ENCODE results near the gene UGT2B11. TPM values are rescaled to one million over a fixed set of nuclear protein-coding genes. Genes with fewer than 3 reads are reported as not detected.
"Not testable (repeated sequence)": the region's sequence is repeated elsewhere in the genome, so short reads cannot be mapped to it uniquely, and the experiment has no call there.

The UGT2B11 gene
- total RNA-seq, result not detected

GRCh38 chr4:69214716-69215115, at the start of gene UGT2B11:
Gene UGT2B11, minus strand, starts transcription at chr4:69214748. Its CDS starts 26 bp downstream, at chr4:69214722.
- no peaks in the 10 kb centered on the region for H3K36me3 Mint-ChIP-seq
- no peaks in the 10 kb centered on the region for H3K4me1 Mint-ChIP-seq
- DNase-seq, result no peak
- H3K9me3 Mint-ChIP-seq, result no peaks in the 10 kb centered on the region
- no peaks in the 10 kb centered on the region for H3K27me3 Mint-ChIP-seq
- no peak within 1 kb of the TSS for H3K4me3 Mint-ChIP-seq
- H3K27ac Mint-ChIP-seq, result no peak within 1 kb of the TSS

GRCh38 chr4:69253147-69253772, 38.7 kb upstream of the UGT2B11 start:
- not testable (repeated sequence) for H3K9me3 Mint-ChIP-seq, DNase-seq, H3K4me3 Mint-ChIP-seq, H3K27me3 Mint-ChIP-seq, H3K27ac Mint-ChIP-seq, H3K4me1 Mint-ChIP-seq, H3K36me3 Mint-ChIP-seq

GRCh38 chr4:69250884-69251283, 36.3 kb upstream of the UGT2B11 start:
- H3K4me1 Mint-ChIP-seq, DNase-seq, H3K9me3 Mint-ChIP-seq, H3K27me3 Mint-ChIP-seq, H3K36me3 Mint-ChIP-seq, H3K27ac Mint-ChIP-seq, H3K4me3 Mint-ChIP-seq: not testable (repeated sequence)

DNA sequence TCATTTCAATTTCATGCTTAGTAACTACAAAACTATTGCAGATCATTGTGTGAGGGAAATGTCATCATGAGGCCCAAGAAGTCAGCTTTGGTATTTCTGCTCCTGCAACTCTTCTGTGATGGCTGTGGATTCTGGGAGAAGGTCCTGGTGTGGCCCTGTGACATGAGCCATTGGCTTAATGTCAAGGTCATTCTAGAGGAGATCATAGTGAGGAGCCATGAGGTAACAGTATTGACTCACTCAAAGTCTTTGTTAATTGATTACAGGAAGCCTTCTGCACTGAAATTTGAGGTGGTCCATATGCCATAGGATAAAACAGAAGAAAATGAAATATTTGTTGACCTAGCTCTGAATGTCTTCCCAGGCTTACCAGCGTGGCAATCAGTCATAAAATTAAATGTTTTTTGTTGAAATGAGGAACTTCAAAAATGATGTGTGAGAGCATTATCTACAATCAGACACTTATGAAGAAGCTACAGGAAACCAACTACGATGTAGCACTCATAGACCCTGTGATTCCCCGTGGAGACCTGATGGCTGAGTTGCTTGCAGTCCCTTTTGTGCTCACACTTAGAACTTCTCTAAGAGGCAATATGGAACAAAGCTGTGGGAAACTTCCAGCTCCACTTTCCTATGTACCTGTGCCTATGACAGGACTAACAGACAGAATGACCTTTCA, 28.2 kb upstream of the UGT2B11 start:
- H3K9me3 Mint-ChIP-seq, result peaks cover 19% of the 10 kb centered on the region
- not testable (repeated sequence) for H3K36me3 Mint-ChIP-seq, DNase-seq, H3K4me1 Mint-ChIP-seq, H3K27me3 Mint-ChIP-seq, H3K27ac Mint-ChIP-seq, H3K4me3 Mint-ChIP-seq

GRCh38 chr4:69241746-69242145, 27.2 kb upstream of the UGT2B11 start:
- not testable (repeated sequence) for H3K27ac Mint-ChIP-seq, DNase-seq, H3K4me1 Mint-ChIP-seq, H3K36me3 Mint-ChIP-seq, H3K27me3 Mint-ChIP-seq, H3K4me3 Mint-ChIP-seq
- H3K9me3 Mint-ChIP-seq, result peaks cover 18% of the 10 kb centered on the region

- H3K36me3 Mint-ChIP-seq, H3K4me1 Mint-ChIP-seq, DNase-seq, H3K27me3 Mint-ChIP-seq, H3K27ac Mint-ChIP-seq, H3K9me3 Mint-ChIP-seq, H3K4me3 Mint-ChIP-seq: not testable (repeated sequence)
These were observed 26.2 kb upstream of the UGT2B11 start for GRCh38 chr4:69240787-69241186.

DNA sequence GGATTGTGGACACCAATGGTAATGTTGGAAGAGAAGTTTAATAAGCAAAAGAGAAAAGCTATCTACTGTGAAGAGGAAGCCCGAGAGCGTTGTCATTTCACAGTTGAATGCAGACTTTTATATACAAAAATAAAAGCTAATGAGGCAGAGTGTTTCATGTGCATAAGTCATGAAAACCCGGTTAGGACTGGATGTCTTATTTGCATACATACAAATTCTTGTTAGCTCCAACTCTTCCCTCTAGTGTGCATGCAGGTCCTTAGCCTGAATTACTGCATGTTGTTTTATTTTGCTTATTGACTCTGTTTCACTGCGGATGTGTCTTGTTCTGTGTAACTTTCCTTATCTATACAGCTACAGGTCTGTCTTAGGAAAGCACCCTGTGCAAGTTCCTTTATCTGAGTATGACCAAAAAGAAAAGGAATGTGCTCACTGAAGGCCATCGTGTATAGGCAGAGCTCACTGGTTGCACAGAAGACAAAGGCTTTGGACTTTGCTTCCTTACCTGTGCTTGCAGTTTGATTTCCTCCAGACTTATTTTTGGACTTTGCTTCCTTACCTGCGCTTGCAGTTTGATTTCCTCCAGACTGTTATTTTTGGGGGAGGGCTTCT, 25.1 kb upstream of the UGT2B11 start:
- no peaks in the 10 kb centered on the region for H3K4me1 Mint-ChIP-seq
- no peak overlapping the region for H3K27ac Mint-ChIP-seq
- no peak overlapping the region for H3K4me3 Mint-ChIP-seq
- H3K27me3 Mint-ChIP-seq, result no peaks in the 10 kb centered on the region
- no peak for DNase-seq
- no peaks in the 10 kb centered on the region for H3K36me3 Mint-ChIP-seq
- H3K9me3 Mint-ChIP-seq, result peaks cover 8% of the 10 kb centered on the region

DNA sequence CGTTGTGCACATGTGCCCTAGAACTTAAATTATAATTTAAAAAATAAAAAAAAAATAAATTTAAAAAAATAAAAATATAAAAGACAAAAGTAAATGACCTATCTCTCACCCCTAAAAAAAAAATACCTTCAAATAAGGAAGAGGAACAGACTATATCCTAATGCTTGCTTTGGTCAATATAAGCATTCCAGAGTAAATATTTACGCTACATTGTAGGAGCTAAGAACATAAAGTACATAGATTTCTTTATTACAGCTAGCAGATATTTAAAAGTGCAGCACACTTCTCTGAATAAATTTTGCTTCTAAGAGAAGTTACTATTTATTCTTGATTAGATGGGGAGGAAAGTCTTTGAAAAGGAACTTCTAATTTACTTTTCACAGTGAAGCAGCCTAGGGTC, 24.5 kb upstream of the UGT2B11 start:
- no peak for DNase-seq
- no peaks in the 10 kb centered on the region for H3K4me1 Mint-ChIP-seq
- no peaks in the 10 kb centered on the region for H3K36me3 Mint-ChIP-seq
- H3K27ac Mint-ChIP-seq, result no peak overlapping the region
- H3K27me3 Mint-ChIP-seq, result no peaks in the 10 kb centered on the region
- no peak overlapping the region for H3K4me3 Mint-ChIP-seq
- peaks cover 8% of the 10 kb centered on the region for H3K9me3 Mint-ChIP-seq

DNA sequence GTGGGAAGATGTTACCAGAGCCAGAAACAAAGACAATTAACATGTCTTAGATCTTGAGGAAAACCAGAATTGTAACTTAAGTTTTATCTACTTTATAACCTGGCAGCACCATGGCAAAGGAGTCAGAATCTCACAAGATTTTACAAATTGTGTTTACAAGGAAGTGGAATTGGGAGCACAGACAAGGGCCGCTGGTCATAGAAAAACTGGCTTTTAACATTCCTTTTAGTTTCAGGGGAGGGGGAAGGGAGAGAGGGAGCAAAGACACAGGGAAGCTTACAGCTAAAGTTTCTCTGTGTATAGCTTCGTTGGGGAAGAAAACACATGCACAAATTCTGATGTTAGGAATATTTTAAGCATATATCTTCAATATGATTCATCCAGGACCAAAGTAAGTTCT, 10.3 kb upstream of the UGT2B11 start:
- no peak overlapping the region for H3K27ac Mint-ChIP-seq
- H3K27me3 Mint-ChIP-seq, result no peaks in the 10 kb centered on the region

DNA sequence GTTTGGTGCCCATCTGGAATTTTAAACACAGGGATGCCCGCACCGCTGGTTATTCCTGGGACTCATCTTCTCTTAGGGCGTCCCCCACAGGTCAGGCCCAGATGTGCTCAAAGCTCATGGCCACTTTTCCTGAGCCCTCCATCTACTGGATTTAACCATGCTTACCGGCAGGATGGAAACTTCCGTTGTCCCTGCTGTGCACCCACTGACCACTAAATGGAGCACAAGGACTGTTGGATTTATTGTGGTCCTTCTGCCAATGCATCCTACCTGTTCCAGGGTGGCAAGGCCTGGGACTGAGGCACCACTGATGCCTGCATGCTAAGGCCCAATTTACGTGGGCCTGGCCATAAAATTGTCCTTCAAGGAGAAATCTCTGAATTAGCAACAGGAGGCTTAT, 8.7 kb upstream of the UGT2B11 start:
- not testable (repeated sequence) for H3K9me3 Mint-ChIP-seq, H3K27me3 Mint-ChIP-seq, H3K4me3 Mint-ChIP-seq, DNase-seq, H3K36me3 Mint-ChIP-seq, H3K27ac Mint-ChIP-seq, H3K4me1 Mint-ChIP-seq

More for the DNA sequence above, 10.3 kb upstream of the UGT2B11 start:
- H3K9me3 Mint-ChIP-seq, result no peaks in the 10 kb centered on the region
- no peak overlapping the region for H3K4me3 Mint-ChIP-seq
- DNase-seq, result no peak
- no peaks in the 10 kb centered on the region for H3K36me3 Mint-ChIP-seq
- no peaks in the 10 kb centered on the region for H3K4me1 Mint-ChIP-seq

DNA sequence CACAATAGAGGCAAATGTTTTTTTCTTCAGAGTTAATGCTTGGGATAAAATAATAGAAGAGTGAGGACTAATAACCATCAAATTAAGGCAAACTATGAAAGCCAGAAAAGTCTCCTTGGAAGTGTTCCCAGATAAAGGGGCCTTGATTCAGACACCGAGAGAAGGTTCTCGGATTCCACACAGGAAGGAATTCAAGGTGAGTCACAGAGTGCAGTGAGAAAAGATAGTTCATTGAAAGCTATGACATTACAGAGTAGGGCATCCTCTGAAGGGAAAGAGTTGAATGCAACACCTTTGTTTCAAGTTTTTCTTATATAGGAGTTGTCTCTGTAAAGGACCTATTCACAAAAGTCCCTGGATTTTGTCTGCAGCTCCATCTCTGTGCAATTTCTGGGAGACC, 3.9 kb upstream of the UGT2B11 start:
- not testable (repeated sequence) for H3K4me1 Mint-ChIP-seq, DNase-seq, H3K27me3 Mint-ChIP-seq, H3K27ac Mint-ChIP-seq, H3K4me3 Mint-ChIP-seq, H3K9me3 Mint-ChIP-seq, H3K36me3 Mint-ChIP-seq

DNA sequence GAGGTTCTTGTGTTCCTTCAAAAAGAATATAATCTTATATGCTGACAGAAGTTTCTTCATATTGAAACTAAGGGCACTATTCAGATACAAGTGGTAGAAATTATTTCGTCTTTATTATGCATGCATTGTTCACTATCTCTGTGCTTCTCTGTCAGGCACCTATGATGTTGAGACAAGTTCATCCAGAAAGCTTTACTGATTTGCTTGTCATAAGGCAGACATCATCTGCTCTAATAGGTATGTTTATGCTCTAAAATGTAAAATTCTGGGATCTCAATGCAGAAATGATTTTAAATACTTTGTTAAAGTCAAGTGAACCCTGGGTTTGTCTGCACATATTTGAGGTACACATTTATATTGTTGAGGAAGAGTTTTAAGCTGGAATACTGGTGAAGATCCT, 3.6 kb downstream of the UGT2B11 start:
- Mint-ChIP-seq H3K36me3 (no peaks in the 10 kb centered on the region), H3K9me3 (no peaks in the 10 kb centered on the region), H3K4me1 (no peaks in the 10 kb centered on the region), H3K4me3 (no peak overlapping the region), H3K27me3 (no peaks in the 10 kb centered on the region), H3K27ac (no peak overlapping the region)
- DNase-seq, result no peak

GRCh38 chr4:69198506-69198905, 16.0 kb downstream of the UGT2B11 start:
- H3K4me3 Mint-ChIP-seq, H3K4me1 Mint-ChIP-seq, H3K9me3 Mint-ChIP-seq, H3K27me3 Mint-ChIP-seq, H3K27ac Mint-ChIP-seq, H3K36me3 Mint-ChIP-seq, DNase-seq: not testable (repeated sequence)

GRCh38 chr4:69196209-69196965, 18.2 kb downstream of the UGT2B11 start:
- Mint-ChIP-seq H3K9me3 (no peaks in the 10 kb centered on the region), H3K27me3 (no peaks in the 10 kb centered on the region), H3K36me3 (no peaks in the 10 kb centered on the region), H3K4me3 (no peak overlapping the region), H3K27ac (no peak overlapping the region), H3K4me1 (no peaks in the 10 kb centered on the region)
- no peak for DNase-seq

DNA sequence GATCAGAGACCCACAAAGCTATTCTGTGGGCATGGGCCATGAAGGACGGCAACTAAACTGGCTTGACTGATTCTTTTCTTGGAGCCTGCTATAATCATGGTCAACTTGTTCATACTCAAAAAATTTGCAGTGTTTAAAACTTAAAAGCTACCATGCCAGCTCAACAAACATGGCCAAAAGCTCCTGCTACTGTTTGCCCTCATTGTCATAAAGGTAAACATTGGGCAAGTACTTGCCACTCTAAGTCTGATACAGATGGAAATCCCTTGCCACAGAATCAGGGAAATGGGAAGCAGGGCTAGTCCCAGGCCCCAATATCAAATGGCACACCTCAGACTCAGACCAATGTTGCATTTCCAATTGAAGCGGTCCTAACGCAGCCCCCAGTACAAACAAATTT, 20.4 kb downstream of the UGT2B11 start:
- no peaks in the 10 kb centered on the region for H3K9me3 Mint-ChIP-seq
- H3K36me3 Mint-ChIP-seq, result no peaks in the 10 kb centered on the region
- H3K4me1 Mint-ChIP-seq, result no peaks in the 10 kb centered on the region
- H3K27me3 Mint-ChIP-seq, result no peaks in the 10 kb centered on the region
- no peak overlapping the region for H3K4me3 Mint-ChIP-seq
- no peak for DNase-seq
- H3K27ac Mint-ChIP-seq, result no peak overlapping the region
